Testis (tissue), 3 donors: ENCODE measurements around the gene URB2. TPM values are rescaled to one million over a fixed set of nuclear protein-coding genes. Genes with fewer than 3 reads are reported as not detected.
A peak's percentile ranks its signal among the peaks of the same experiment; 100 is the strongest.

Experiments
- DNase-seq: peaks from one replicate; pipeline ENCODE4 v3.0.0-alpha.2; 2019
- H3K27ac ChIP-seq, 2 donors: fragments of 200-600 bp; sonication (generic); one replicate each; pipeline ENCODE4 v1.5.1; 2019
- H3K27me3 ChIP-seq: fragments of 200-600 bp; sonication (generic); one replicate; pipeline ENCODE4 v1.5.1; 2019
- H3K36me3 ChIP-seq: fragments of 200-600 bp; sonication (generic); one replicate; pipeline ENCODE4 v1.5.1; 2017; ENCODE audit warnings: low read depth; ENCODE audit errors: missing control alignments
- H3K4me1 ChIP-seq: fragments of 200-600 bp; sonication (generic); one replicate; pipeline ENCODE4 v1.5.1; 2019
- H3K4me3 ChIP-seq, 2 donors: fragments of 200-600 bp; sonication (generic); one replicate each; pipeline ENCODE4 v1.5.1; 2017 to 2019
- H3K9me3 ChIP-seq: fragments of 200-600 bp; sonication (generic); one replicate; pipeline ENCODE4 v1.5.1; 2017
- POLR2A ChIP-seq: fragments of 450-650 bp; IDR thresholded peaks from one replicate; pipeline ENCODE4 v1.6.1; 2017; ENCODE audit warnings: antibody characterized with exemption, mild to moderate bottlenecking, moderate library complexity
- WGBS, 2 donors: methylation state at CpG; one replicate each; pipeline ENCODE4 v1.1.5; 2018; 5-methylcytosine and 5-hydroxymethylcytosine counted together
- intact Hi-C: fragments of 100-400 bp; cut with DNase I; formaldehyde crosslinking; loops from one replicate; pipeline ENCODE4 v1.15.1; 2023; ENCODE audit warnings: low total_unique reads
- polyA plus RNA-seq: library from polyadenylated mRNA; stranded (reverse); fragments of 350-450 nt; fragmentation: Illumina TruSeq; extraction: RNeasy Lipid Tissue Mini Kit (QIAGEN cat#74804); gene quantifications from one replicate; pipeline ENCODE4 v1.2.3, GENCODE V29; 2014; ENCODE audit warnings: low read depth, low replicate concordance; ENCODE audit not compliant: insufficient read depth
- total RNA-seq, 2 donors: library from RNA; depleted of rRNA; stranded (reverse); fragments of >200 nt; gene quantifications; one replicate each; pipeline ENCODE4 v1.2.3, GENCODE V29; 2016
- TF ChIP-seq, protein P1 (sequence below), 3 experiments: fragments of 450-650 bp in 2 of 3; fragments of 200-600 bp in 1 of 3; sonication (generic) in 1 of 3; IDR thresholded peaks; one replicate each; pipeline ENCODE4 v1.5.1; 2016 to 2019; ENCODE audit warnings: antibody characterized with exemption in 3 of 3, mild to moderate bottlenecking in 2 of 3, moderate library complexity in 1 of 3

URB2 gene
- total and polyA plus RNA-seq, 3 donors from 2014 or later: 15.9 to 18.8 (median 18.7) TPM

DNA sequence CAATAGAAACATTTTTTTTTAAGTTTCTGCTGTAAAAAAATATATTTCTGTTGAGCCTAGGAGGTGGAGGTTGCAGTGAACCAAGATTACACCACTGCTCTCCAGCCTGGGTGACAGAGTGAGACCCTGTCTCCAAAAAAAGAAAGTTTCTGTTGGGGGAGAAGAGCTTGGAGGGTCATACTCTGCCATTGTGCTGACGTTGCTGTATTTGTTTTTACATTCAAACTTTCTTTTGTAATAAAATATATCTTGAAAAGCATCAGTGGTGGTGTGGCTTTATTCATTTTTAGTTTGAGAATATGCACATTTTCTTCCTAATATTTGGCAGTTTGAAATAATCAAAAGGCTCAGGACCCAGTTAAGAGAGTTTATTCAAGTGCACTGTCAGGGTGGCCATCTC is 64.6 kb downstream of the URB2 start:
- no peak for DNase-seq
- no peak overlapping the region for H3K4me3 ChIP-seq
- no peaks in the 10 kb centered on the region for H3K9me3 ChIP-seq
- no peaks in the 10 kb centered on the region for H3K27me3 ChIP-seq
- peaks cover 7% of the 10 kb centered on the region for H3K4me1 ChIP-seq
- no peaks in the 10 kb centered on the region for H3K36me3 ChIP-seq
- intact Hi-C loops: no loop called here
- WGBS, 2 donors: 91 to 97% methylated on average over 1 of the region's 1 CpG
- TF ChIP-seq, protein P1, sequence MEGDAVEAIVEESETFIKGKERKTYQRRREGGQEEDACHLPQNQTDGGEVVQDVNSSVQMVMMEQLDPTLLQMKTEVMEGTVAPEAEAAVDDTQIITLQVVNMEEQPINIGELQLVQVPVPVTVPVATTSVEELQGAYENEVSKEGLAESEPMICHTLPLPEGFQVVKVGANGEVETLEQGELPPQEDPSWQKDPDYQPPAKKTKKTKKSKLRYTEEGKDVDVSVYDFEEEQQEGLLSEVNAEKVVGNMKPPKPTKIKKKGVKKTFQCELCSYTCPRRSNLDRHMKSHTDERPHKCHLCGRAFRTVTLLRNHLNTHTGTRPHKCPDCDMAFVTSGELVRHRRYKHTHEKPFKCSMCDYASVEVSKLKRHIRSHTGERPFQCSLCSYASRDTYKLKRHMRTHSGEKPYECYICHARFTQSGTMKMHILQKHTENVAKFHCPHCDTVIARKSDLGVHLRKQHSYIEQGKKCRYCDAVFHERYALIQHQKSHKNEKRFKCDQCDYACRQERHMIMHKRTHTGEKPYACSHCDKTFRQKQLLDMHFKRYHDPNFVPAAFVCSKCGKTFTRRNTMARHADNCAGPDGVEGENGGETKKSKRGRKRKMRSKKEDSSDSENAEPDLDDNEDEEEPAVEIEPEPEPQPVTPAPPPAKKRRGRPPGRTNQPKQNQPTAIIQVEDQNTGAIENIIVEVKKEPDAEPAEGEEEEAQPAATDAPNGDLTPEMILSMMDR (IDR thresholded peaks at IDR 0.05): no peak
- TF ChIP-seq POLR2A: no peak
- H3K27ac ChIP-seq: no peak overlapping the region

DNA sequence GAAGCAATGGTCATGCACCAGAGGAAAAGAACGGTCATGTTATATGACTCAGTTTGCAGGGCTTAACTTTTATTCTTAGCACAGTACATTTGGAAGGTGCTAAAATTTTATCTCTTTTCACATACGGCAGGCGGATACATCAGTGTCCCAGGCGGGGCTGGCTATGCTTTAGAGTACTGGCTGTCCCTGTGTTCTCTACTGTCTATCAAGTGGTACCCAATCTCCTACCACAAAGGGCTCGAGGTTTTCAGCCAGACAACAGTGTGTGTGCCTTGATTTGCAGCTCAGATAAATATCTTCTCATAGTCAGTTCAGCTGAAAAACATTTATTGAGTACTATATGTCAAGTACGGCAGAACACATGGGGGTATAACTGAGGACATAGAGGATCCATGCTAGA is 65.3 kb downstream of the URB2 start:
- H3K9me3 ChIP-seq: no peaks in the 10 kb centered on the region
- 89 to 95% methylated on average over 6 of the region's 6 CpGs for WGBS, 2 donors
- TF ChIP-seq, protein P1 (IDR thresholded peaks at IDR 0.05): no peak
- H3K4me3 ChIP-seq: no peak overlapping the region
- H3K4me1 ChIP-seq: peaks cover 7% of the 10 kb centered on the region
- intact Hi-C loops: no loop called here
- no peaks in the 10 kb centered on the region for H3K27me3 ChIP-seq
- no peaks in the 10 kb centered on the region for H3K36me3 ChIP-seq
- no peak overlapping the region for H3K27ac ChIP-seq
- no peak for DNase-seq

DNA sequence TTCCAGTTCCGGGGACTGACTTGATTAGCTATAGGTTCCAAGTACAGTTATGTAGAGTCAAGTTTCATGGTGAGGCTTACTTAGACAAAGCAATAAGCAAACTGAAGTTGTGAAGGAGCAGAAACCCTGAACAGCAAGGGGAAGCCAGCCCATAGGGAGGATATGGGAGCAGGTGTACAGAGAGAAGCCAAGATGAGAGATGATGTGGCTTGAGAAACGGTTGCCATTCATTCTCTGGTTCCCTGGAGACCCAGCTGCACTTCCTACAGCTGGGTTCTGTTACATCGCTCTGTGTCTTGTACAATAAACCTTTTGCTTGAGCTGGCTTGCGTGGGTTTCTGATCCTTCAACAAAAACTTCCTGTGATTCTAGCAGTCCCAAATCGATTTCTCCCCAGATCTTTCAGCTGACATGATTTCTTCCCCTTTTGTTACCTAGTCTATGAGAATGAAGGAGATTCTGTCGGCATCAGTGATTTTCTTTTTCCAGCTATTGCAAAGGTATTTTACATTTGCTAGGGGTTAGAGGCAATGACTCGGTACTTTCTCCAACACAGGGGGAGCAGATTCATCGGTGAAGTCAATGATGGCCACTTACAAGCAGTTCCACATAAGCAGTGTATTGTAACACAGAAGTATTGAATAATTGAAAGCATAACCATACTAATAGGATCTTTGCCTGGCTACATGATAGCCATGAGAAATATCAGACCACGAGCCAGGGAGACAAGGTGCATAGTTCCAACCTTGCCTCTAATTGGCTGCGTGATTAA is 67.3 kb downstream of the URB2 start:
- Histone ChIP-seq H3K4me1 (peaks cover 7% of the 10 kb centered on the region), H3K9me3 (no peaks in the 10 kb centered on the region), H3K27ac (peak overlapping the region in 1 of 2 donors; percentile 39), H3K4me3 (no peak overlapping the region), H3K36me3 (no peaks in the 10 kb centered on the region), H3K27me3 (no peaks in the 10 kb centered on the region)
- WGBS, 2 donors: 85 to 91% methylated on average over 10 of the region's 10 CpGs
- intact Hi-C loops: no loop called here
- no peak for DNase-seq
- TF ChIP-seq, protein P1 (IDR thresholded peaks at IDR 0.05): no peak
- no peak for TF ChIP-seq POLR2A

DNA sequence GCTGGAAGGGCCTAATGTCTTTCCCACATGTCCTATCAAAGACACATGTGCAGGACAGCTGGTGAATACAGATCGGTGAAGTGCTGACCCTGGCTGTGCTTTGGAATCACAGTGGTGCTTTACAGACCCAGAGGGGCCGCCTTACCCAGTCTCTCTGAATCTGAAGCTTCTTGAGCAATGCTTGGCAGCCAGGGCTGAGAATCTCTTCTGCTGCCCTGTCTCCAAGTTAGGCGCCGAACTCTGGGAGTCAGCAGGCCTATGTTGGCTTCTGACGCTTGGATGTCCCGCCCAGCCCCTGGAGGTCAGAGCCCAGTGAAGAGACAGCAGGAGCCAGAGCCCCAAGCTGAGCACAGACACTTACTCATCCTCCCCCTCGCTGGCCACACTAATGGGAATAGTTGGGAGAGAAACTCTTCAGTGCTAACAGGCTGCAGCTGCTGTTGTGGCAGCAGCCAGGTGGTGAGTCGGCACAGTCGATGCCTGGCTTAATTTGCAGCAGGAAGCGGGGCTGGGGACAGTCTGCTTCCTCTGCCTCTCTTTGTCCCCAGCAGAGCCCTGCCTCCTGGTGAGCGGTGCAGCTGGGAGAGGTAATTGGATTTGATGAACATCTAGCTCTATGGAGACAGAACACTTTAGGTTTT is 68.1 kb downstream of the URB2 start:
- no peaks in the 10 kb centered on the region for H3K36me3 ChIP-seq
- peaks cover 7% of the 10 kb centered on the region for H3K4me1 ChIP-seq
- WGBS, 2 donors: 47 to 48% methylated on average over 3 to 11 of the region's 11 CpGs
- H3K4me3 ChIP-seq: no peak overlapping the region
- TF ChIP-seq POLR2A: no peak
- TF ChIP-seq, protein P1 (IDR thresholded peaks at IDR 0.05): no peak
- no peaks in the 10 kb centered on the region for H3K9me3 ChIP-seq
- intact Hi-C loops: no loop called here
- peak; percentile 80 for DNase-seq
- H3K27ac ChIP-seq: peak overlapping the region; percentile 14 to 39
- no peaks in the 10 kb centered on the region for H3K27me3 ChIP-seq
